OCI-LY3 (cell line): ENCODE data around the gene ABCD1.

ENCODE experiments used
- H2AFZ ChIP-seq: fragments of 200-600, 300-600 bp; shearing (Covaris generic); 2 replicates; pipeline ENCODE4 v1.6.0; 2014; ENCODE audit warnings: antibody characterized with exemption, low read depth, low read length
- H3K27ac ChIP-seq: fragments of 200-600, 300-600 bp; sonication (generic); 2 replicates; pipeline ENCODE4 v1.5.1; 2014; ENCODE audit warnings: mild to moderate bottlenecking, low read length, moderate library complexity, mixed read lengths
- H3K27me3 ChIP-seq: fragments of 200-600, 300-600 bp; sonication (generic); 2 replicates; pipeline ENCODE4 v1.6.1; 2014; ENCODE audit warnings: low read depth, low read length, mixed read lengths
- H3K36me3 ChIP-seq: fragments of 200-600, 300-600 bp; sonication (generic); replicated peaks from 2 replicates; pipeline ENCODE3; 2014; ENCODE audit warnings: low read depth, low read length, mixed read lengths
- H3K4me1 ChIP-seq: fragments of 300-600, 200-600 bp; sonication (generic); 2 replicates; pipeline ENCODE4 v1.6.1; 2014; ENCODE audit warnings: low read length, mixed read lengths
- H3K4me2 ChIP-seq: fragments of 200-600, 300-600 bp; sonication (generic); 2 replicates; pipeline ENCODE4 v1.6.1; 2014; ENCODE audit warnings: low read length, mixed read lengths
- H3K4me3 ChIP-seq: fragments of 300-600, 200-600 bp; sonication (generic); 2 replicates; pipeline ENCODE4 v1.5.1; 2014; ENCODE audit warnings: antibody characterized with exemption, mild to moderate bottlenecking, low read length, moderate library complexity
- H3K79me2 ChIP-seq: fragments of 300-600, 200-600 bp; shearing (Covaris generic); 2 replicates; pipeline ENCODE4 v1.6.1; 2014; ENCODE audit warnings: mild to moderate bottlenecking, low read length, mixed read lengths
- H3K9ac ChIP-seq: fragments of 300-600, 200-600 bp; shearing (Covaris generic); 2 replicates; pipeline ENCODE4 v1.6.0; 2014; ENCODE audit warnings: mild to moderate bottlenecking, low read length, moderate library complexity
- H3K9me3 ChIP-seq: fragments of 200-600, 300-600 bp; shearing (Covaris generic); 2 replicates; pipeline ENCODE4 v1.6.1; 2014; ENCODE audit warnings: low read length, mixed read lengths; ENCODE audit not compliant: insufficient read depth
- H4K20me1 ChIP-seq: fragments of 200-600, 300-600 bp; sonication (generic); 2 replicates; pipeline ENCODE4 v1.6.1; 2016; ENCODE audit warnings: low read length, mixed read lengths; ENCODE audit not compliant: insufficient read depth
- CTCF ChIP-seq: fragments of 200-600, 300-600 bp; sonication (generic); IDR thresholded peaks from 2 replicates; pipeline ENCODE4 v1.5.1; 2014; ENCODE audit warnings: antibody characterized with exemption, low read length, low read depth
- EZH2phosphoT487 ChIP-seq: fragments of 200-600 bp; shearing (Covaris generic); IDR thresholded peaks from 2 replicates; pipeline ENCODE4 v1.6.1; 2018; ENCODE audit warnings: antibody characterized with exemption, mixed run types, low read depth

Gene ABCD1

GRCh38 chrX:153777261-153778090 is 52.8 kb downstream of the ABCD1 start:
- TF ChIP-seq EZH2phosphoT487 (no peak), CTCF (no peak)
- no peaks in the 10 kb centered on the region for H3K79me2 ChIP-seq
- no peak overlapping the region for H3K4me2 ChIP-seq
- H2AFZ ChIP-seq: no peak overlapping the region
- H3K4me1 ChIP-seq: no peaks in the 10 kb centered on the region
- no peak overlapping the region for H3K9ac ChIP-seq
- no peak overlapping the region for H3K27ac ChIP-seq
- no peak overlapping the region for H3K4me3 ChIP-seq
- no peaks in the 10 kb centered on the region for H4K20me1 ChIP-seq
- no peaks in the 10 kb centered on the region for H3K9me3 ChIP-seq
- H3K36me3 ChIP-seq: no peaks in the 10 kb centered on the region
- no peaks in the 10 kb centered on the region for H3K27me3 ChIP-seq

GRCh38 chrX:153778181-153778580 is 53.5 kb downstream of the ABCD1 start:
- H3K4me1 ChIP-seq: no peaks in the 10 kb centered on the region
- TF ChIP-seq EZH2phosphoT487 (no peak), CTCF (no peak)
- no peaks in the 10 kb centered on the region for H4K20me1 ChIP-seq
- no peak overlapping the region for H2AFZ ChIP-seq
- no peak overlapping the region for H3K4me2 ChIP-seq
- H3K9ac ChIP-seq: no peak overlapping the region
- H3K36me3 ChIP-seq: no peaks in the 10 kb centered on the region
- no peak overlapping the region for H3K4me3 ChIP-seq
- H3K27ac ChIP-seq: no peak overlapping the region
- no peaks in the 10 kb centered on the region for H3K9me3 ChIP-seq
- no peaks in the 10 kb centered on the region for H3K79me2 ChIP-seq
- H3K27me3 ChIP-seq: no peaks in the 10 kb centered on the region

GRCh38 chrX:153778684-153779101 is 54.0 kb downstream of the ABCD1 start:
- Histone ChIP-seq H3K4me3 (no peak overlapping the region), H3K9me3 (no peaks in the 10 kb centered on the region), H3K79me2 (no peaks in the 10 kb centered on the region), H3K4me2 (no peak overlapping the region), H3K36me3 (no peaks in the 10 kb centered on the region), H3K27me3 (no peaks in the 10 kb centered on the region), H3K27ac (no peak overlapping the region), H4K20me1 (no peaks in the 10 kb centered on the region), H3K9ac (no peak overlapping the region), H3K4me1 (no peaks in the 10 kb centered on the region), H2AFZ (no peak overlapping the region)
- TF ChIP-seq EZH2phosphoT487 (no peak), CTCF (no peak; the same call in 1 of the 2 replicates)

GRCh38 chrX:153779891-153780677 is 55.4 kb downstream of the ABCD1 start:
- Histone ChIP-seq H3K4me2 (no peak overlapping the region), H4K20me1 (no peaks in the 10 kb centered on the region), H3K27me3 (no peaks in the 10 kb centered on the region), H3K4me1 (no peaks in the 10 kb centered on the region), H3K4me3 (no peak overlapping the region), H3K9me3 (no peaks in the 10 kb centered on the region), H2AFZ (no peak overlapping the region), H3K79me2 (no peaks in the 10 kb centered on the region), H3K9ac (no peak overlapping the region), H3K27ac (no peak overlapping the region), H3K36me3 (no peaks in the 10 kb centered on the region)
- no peak for TF ChIP-seq EZH2phosphoT487
- no peak for TF ChIP-seq CTCF
